GM12891 (cell line): ENCODE results near the gene HOXD10.

Experiments used
- POLR2A ChIP-seq: IDR thresholded peaks from 2 replicates; pipeline ENCODE4 v1.6.1; 2011; ENCODE audit warnings: low read depth, low read length, control low read depth
- POLR2AphosphoS5 ChIP-seq: IDR thresholded peaks from 2 replicates; pipeline ENCODE4 v1.6.1; 2011; ENCODE audit warnings: low read depth, low read length, control low read depth

- no peak for TF ChIP-seq POLR2A
- no peak for TF ChIP-seq POLR2AphosphoS5
These were observed 5.6 kb downstream of the HOXD10 start for GRCh38 chr2:176122052-176122682.
